ENCODE data around the gene C1QTNF6.

DNA sequence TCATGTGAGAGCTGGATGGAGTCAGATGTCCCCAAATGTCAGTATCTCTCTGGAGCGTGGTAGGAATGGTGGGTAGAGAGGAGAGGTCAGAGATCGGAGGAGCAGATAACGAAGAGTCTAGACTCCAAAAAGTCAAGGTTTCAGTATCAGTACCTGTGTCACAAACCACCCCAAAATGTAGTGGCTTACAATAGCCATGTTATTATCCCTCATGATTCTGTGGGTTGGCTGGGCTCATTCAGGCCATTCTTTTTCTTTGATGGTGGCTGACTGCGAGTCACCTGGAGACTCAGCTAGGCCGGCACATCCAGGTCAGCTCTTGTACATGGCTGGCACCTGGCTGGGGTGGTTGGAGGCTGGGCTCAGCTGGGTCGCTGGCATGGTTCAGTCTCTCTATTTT lies 31.5 kb upstream of the C1QTNF6 start:
- TF ChIP-seq CTCF (IDR thresholded peaks at IDR 0.05): no peak
- no peak for TF ChIP-seq EP300 (IDR thresholded peaks at IDR 0.05)
- TF ChIP-seq BCL3 (IDR thresholded peaks at IDR 0.05): no peak
- no peak for TF ChIP-seq POLR2A (IDR thresholded peaks at IDR 0.05; ENCODE audit: low read length)

All from A549 (cell line).